Fibroblast of lung (primary cell): ENCODE measurements around the gene MGAT1.

Source experiments
- CTCF ChIP-seq, 2 donors: IDR thresholded peaks in 1 of 2; conservative IDR thresholded peaks in 1 of 2; 1 replicate in 1 of 2; 2 replicates in 1 of 2; pipeline ENCODE4 v1.5.1; 2011 to 2012; ENCODE audit warnings: low read length in 2 of 2, control low read depth in 1 of 2, inconsistent platforms in 1 of 2, low read depth in 1 of 2, mild to moderate bottlenecking in 1 of 2
- EZH2 ChIP-seq: IDR thresholded peaks from 2 replicates; pipeline ENCODE4 v1.5.1; 2012; ENCODE audit warnings: low read length, control low read depth, mild to moderate bottlenecking; ENCODE audit errors: missing control alignments

GRCh38 chr5:180785794-180786221 is 16.8 kb downstream of the MGAT1 start:
- TF ChIP-seq CTCF (conservative IDR thresholded peaks at IDR 0.05 in 1 of 2, IDR thresholded peaks at IDR 0.05 in 1 of 2; ENCODE audit: low read depth in 1 of 2, low read length in 2 of 2), result no peak
- TF ChIP-seq EZH2, result no peak
